Hepatocyte (in vitro differentiated cells): ENCODE results near the gene LRAT. TPM values are rescaled to one million over a fixed set of nuclear protein-coding genes. Genes with fewer than 3 reads are reported as not detected.
A peak's percentile ranks its signal among the peaks of the same experiment; 100 is the strongest.

Experiments used
- DNase-seq: peaks from one replicate; pipeline ENCODE4 v3.0.0-alpha.2; 2016; ENCODE audit warnings: low spot score
- H2AFZ ChIP-seq: fragments of 200-600 bp; sonication (generic); 2 replicates; pipeline ENCODE4 v1.6.0; 2016; ENCODE audit warnings: antibody characterized with exemption, mild to moderate bottlenecking
- H3K27ac ChIP-seq: fragments of 200-600 bp; sonication (generic); 2 replicates; pipeline ENCODE4 v1.5.1; 2016; ENCODE audit warnings: mild to moderate bottlenecking
- H3K27me3 ChIP-seq: fragments of 200-600 bp; sonication (generic); 2 replicates; pipeline ENCODE4 v1.6.1; 2016
- H3K36me3 ChIP-seq: fragments of 200-600 bp; sonication (generic); replicated peaks from 2 replicates; pipeline ENCODE4 v1.5.1; 2016; ENCODE audit warnings: low read depth; ENCODE audit not compliant: insufficient read depth
- H3K4me1 ChIP-seq: fragments of 200-600 bp; sonication (generic); 2 replicates; pipeline ENCODE4 v1.5.1; 2016; ENCODE audit warnings: mild to moderate bottlenecking, moderate library complexity; ENCODE audit not compliant: insufficient read depth
- H3K4me2 ChIP-seq: fragments of 200-600 bp; sonication (generic); 2 replicates; pipeline ENCODE4 v1.6.0; 2016
- H3K4me3 ChIP-seq: fragments of 200-600 bp; sonication (generic); 2 replicates; pipeline ENCODE4 v1.5.1; 2016; ENCODE audit warnings: mild to moderate bottlenecking
- H3K79me2 ChIP-seq: fragments of 200-600 bp; sonication (generic); 2 replicates; pipeline ENCODE4 v1.6.0; 2017; ENCODE audit warnings: mild to moderate bottlenecking
- H3K9me2 ChIP-seq: fragments of 200-600 bp; sonication (generic); replicated peaks from 2 replicates; pipeline ENCODE4 v1.6.0; 2017; ENCODE audit warnings: mild to moderate bottlenecking; ENCODE audit not compliant: insufficient read depth
- H3K9me3 ChIP-seq: fragments of 200-600 bp; sonication (generic); 2 replicates; pipeline ENCODE4 v1.5.1; 2016; ENCODE audit warnings: low read depth, mild to moderate bottlenecking
- H4K20me1 ChIP-seq: fragments of 200-600 bp; sonication (generic); 2 replicates; pipeline ENCODE4 v1.6.0; 2016; ENCODE audit warnings: mild to moderate bottlenecking; ENCODE audit not compliant: insufficient read depth, poor library complexity, severe bottlenecking
- CTCF ChIP-seq: fragments of 200-600 bp; sonication (generic); IDR thresholded peaks from 2 replicates; pipeline ENCODE4 v1.5.1; 2016; ENCODE audit warnings: antibody characterized with exemption, mild to moderate bottlenecking; ENCODE audit not compliant: poor library complexity
- EZH2 ChIP-seq: fragments of 200-600 bp; sonication (generic); IDR thresholded peaks from 2 replicates; pipeline ENCODE4 v1.6.1; 2016; ENCODE audit warnings: antibody characterized with exemption, mild to moderate bottlenecking, borderline replicate concordance
- EZH2phosphoT487 ChIP-seq: fragments of 200-600 bp; sonication (generic); IDR thresholded peaks from one replicate; pipeline ENCODE4 v1.6.1; 2018; ENCODE audit warnings: antibody characterized with exemption, mild to moderate bottlenecking, low read depth, moderate library complexity; ENCODE audit not compliant: unreplicated experiment, severe bottlenecking
- WGBS: methylation state at CpG from one replicate; pipeline ENCODE4 v1.1.6; 2016; ENCODE audit warnings: low lambda C conversion rate; ENCODE audit errors: missing lambda C conversion rate; 5-methylcytosine and 5-hydroxymethylcytosine counted together
- polyA plus RNA-seq: library from polyadenylated mRNA; unstranded; fragments of >200 nt; fragmentation: Nextera tagmentation; extraction: Ambion mirVana; gene quantifications from 2 replicates; pipeline ENCODE4 v1.2.1, GENCODE V29; 2016
- total RNA-seq: library from RNA; depleted of rRNA; stranded (reverse); fragments of >200 nt; gene quantifications from 2 replicates; pipeline ENCODE4 v1.2.3, GENCODE V29; 2014

The LRAT gene
- total and polyA plus RNA-seq, 2 experiments from 2014 or later: 2.6 to 3.5 TPM

- no peak overlapping the region for H2AFZ ChIP-seq
- TF ChIP-seq EZH2 (no peak), CTCF (no peak), EZH2phosphoT487 (no peak)
- H3K4me2 ChIP-seq: no peak overlapping the region
- H3K4me1 ChIP-seq: no peaks in the 10 kb centered on the region
- H3K9me3 ChIP-seq: no peaks in the 10 kb centered on the region
- H3K79me2 ChIP-seq: no peaks in the 10 kb centered on the region
- no peaks in the 10 kb centered on the region for H3K9me2 ChIP-seq
- H3K27ac ChIP-seq: no peak overlapping the region
- 73% methylated on average over 6 of the region's 6 CpGs for WGBS
- H3K27me3 ChIP-seq: peaks cover 32% of the 10 kb centered on the region
- no peaks in the 10 kb centered on the region for H4K20me1 ChIP-seq
- H3K4me3 ChIP-seq: no peak overlapping the region
- no peaks in the 10 kb centered on the region for H3K36me3 ChIP-seq
- DNase-seq: no peak
Measured at GRCh38 chr4:154757713-154758112, 13.9 kb downstream of the LRAT start.

GRCh38 chr4:154760895-154761294 lies 17.1 kb downstream of the LRAT start:
- no peak for DNase-seq
- no peaks in the 10 kb centered on the region for H3K79me2 ChIP-seq
- no peak overlapping the region for H3K4me3 ChIP-seq
- no peaks in the 10 kb centered on the region for H3K36me3 ChIP-seq
- H3K27me3 ChIP-seq: peaks cover 18% of the 10 kb centered on the region
- TF ChIP-seq CTCF (no peak), EZH2phosphoT487 (no peak), EZH2 (no peak)
- H3K9me2 ChIP-seq: no peaks in the 10 kb centered on the region
- no peaks in the 10 kb centered on the region for H3K9me3 ChIP-seq
- H3K4me2 ChIP-seq: no peak overlapping the region
- no peaks in the 10 kb centered on the region for H4K20me1 ChIP-seq
- 89% methylated on average over 2 of the region's 2 CpGs for WGBS
- no peak overlapping the region for H3K27ac ChIP-seq
- no peaks in the 10 kb centered on the region for H3K4me1 ChIP-seq
- H2AFZ ChIP-seq: no peak overlapping the region

- Histone ChIP-seq H3K36me3 (no peaks in the 10 kb centered on the region), H3K9me2 (no peaks in the 10 kb centered on the region), H3K79me2 (no peaks in the 10 kb centered on the region), H3K27ac (no peak overlapping the region), H4K20me1 (no peaks in the 10 kb centered on the region), H3K4me2 (no peak overlapping the region), H3K9me3 (no peaks in the 10 kb centered on the region), H3K27me3 (no peaks in the 10 kb centered on the region), H2AFZ (no peak overlapping the region), H3K4me3 (no peak overlapping the region), H3K4me1 (no peaks in the 10 kb centered on the region)
- WGBS: 70% methylated on average over 1 of the region's 1 CpG
- TF ChIP-seq EZH2phosphoT487: no peak
- TF ChIP-seq CTCF: no peak
- TF ChIP-seq EZH2: no peak
- no peak for DNase-seq
Measured at GRCh38 chr4:154778264-154778663, 34.5 kb downstream of the LRAT start.

GRCh38 chr4:154779362-154779947 lies 35.7 kb downstream of the LRAT start:
- Histone ChIP-seq H2AFZ (no peak overlapping the region), H3K4me3 (no peak overlapping the region), H3K79me2 (no peaks in the 10 kb centered on the region), H4K20me1 (no peaks in the 10 kb centered on the region), H3K4me1 (no peaks in the 10 kb centered on the region), H3K36me3 (no peaks in the 10 kb centered on the region), H3K9me3 (no peaks in the 10 kb centered on the region), H3K4me2 (no peak overlapping the region), H3K27ac (no peak overlapping the region), H3K9me2 (no peaks in the 10 kb centered on the region), H3K27me3 (no peaks in the 10 kb centered on the region)
- DNase-seq: peak; percentile 57
- WGBS: 56% methylated on average over 3 of the region's 3 CpGs
- TF ChIP-seq EZH2phosphoT487: no peak
- no peak for TF ChIP-seq EZH2
- TF ChIP-seq CTCF: peak; percentile 69
